ENCODE results near the gene DDX25. TPM values are rescaled to one million over a fixed set of nuclear protein-coding genes. Genes with fewer than 3 reads are reported as not detected.

The DDX25 gene
- total RNA-seq, 4 donors from 2014 or later: 0.40 TPM; not detected in 3

GRCh38 chr11:125954123-125954944, 50.0 kb downstream of the DDX25 start:
- no peaks in the 10 kb centered on the region for H3K9me3 ChIP-seq

GRCh38 chr11:125954945-125955640, 50.8 kb downstream of the DDX25 start:
- no peak for DNase-seq
- no peak overlapping the region for H3K4me3 ChIP-seq
- no peak for TF ChIP-seq POLR2A (IDR thresholded peaks at IDR 0.05)
- TF ChIP-seq CTCF (IDR thresholded peaks at IDR 0.05): no peak
- H3K9me3 ChIP-seq: no peaks in the 10 kb centered on the region
- H3K27ac ChIP-seq: no peak overlapping the region
- no peaks in the 10 kb centered on the region for H3K27me3 ChIP-seq
- peaks cover 0 to 17% (median 0%) of the 10 kb centered on the region in 4 donors for H3K4me1 ChIP-seq
- H3K36me3 ChIP-seq: no peaks in the 10 kb centered on the region

More at GRCh38 chr11:125954123-125954944, 50.0 kb downstream of the DDX25 start:
- no peak for DNase-seq
- Histone ChIP-seq H3K4me1 (peaks cover 0 to 17% (median 0%) of the 10 kb centered on the region in 4 donors), H3K27me3 (no peaks in the 10 kb centered on the region), H3K36me3 (no peaks in the 10 kb centered on the region), H3K4me3 (no peak overlapping the region), H3K27ac (no peak overlapping the region)
- no peak for TF ChIP-seq CTCF (IDR thresholded peaks at IDR 0.05)
- TF ChIP-seq POLR2A (IDR thresholded peaks at IDR 0.05): no peak

GRCh38 chr11:125955856-125956255, 51.5 kb downstream of the DDX25 start:
- Histone ChIP-seq H3K36me3 (no peaks in the 10 kb centered on the region), H3K27me3 (no peaks in the 10 kb centered on the region), H3K27ac (no peak overlapping the region), H3K4me1 (peaks cover 0 to 15% (median 0%) of the 10 kb centered on the region in 4 donors), H3K9me3 (no peaks in the 10 kb centered on the region), H3K4me3 (no peak overlapping the region)
- no peak for DNase-seq
- no peak for TF ChIP-seq CTCF (IDR thresholded peaks at IDR 0.05)
- TF ChIP-seq POLR2A (IDR thresholded peaks at IDR 0.05): no peak

- DNase-seq: no peak
- Histone ChIP-seq H3K4me3 (no peak overlapping the region), H3K27me3 (no peaks in the 10 kb centered on the region), H3K9me3 (no peaks in the 10 kb centered on the region), H3K4me1 (peaks cover 0 to 11% (median 0%) of the 10 kb centered on the region in 4 donors), H3K36me3 (no peaks in the 10 kb centered on the region), H3K27ac (no peak overlapping the region)
- TF ChIP-seq POLR2A (IDR thresholded peaks at IDR 0.05): no peak
- no peak for TF ChIP-seq CTCF (IDR thresholded peaks at IDR 0.05)
These were observed 52.3 kb downstream of the DDX25 start for GRCh38 chr11:125956391-125957134.

- Histone ChIP-seq H3K27me3 (no peaks in the 10 kb centered on the region), H3K4me3 (no peak overlapping the region), H3K9me3 (no peaks in the 10 kb centered on the region), H3K4me1 (peaks cover 0 to 5% (median 0%) of the 10 kb centered on the region in 4 donors), H3K27ac (no peak overlapping the region), H3K36me3 (no peaks in the 10 kb centered on the region)
- TF ChIP-seq POLR2A (IDR thresholded peaks at IDR 0.05): no peak
- TF ChIP-seq CTCF (IDR thresholded peaks at IDR 0.05): no peak
- DNase-seq: no peak
These were observed 53.5 kb downstream of the DDX25 start for GRCh38 chr11:125957618-125958332.
